Kidney (tissue), 14 donors: ENCODE measurements around the gene ADGRD1. TPM values are rescaled to one million over a fixed set of nuclear protein-coding genes. Genes with fewer than 3 reads are reported as not detected.
"Not testable (repeated sequence)": the region's sequence is repeated elsewhere in the genome, so short reads cannot be mapped to it uniquely, and the experiment has no call there.

Source experiments
- DNase-seq, 5 donors: peaks; one replicate each; pipeline ENCODE4 v3.0.0-alpha.2; 2013 to 2020
- FAIRE-seq: peaks from 2 replicates; lab custom pipeline; 2012; peaks lifted over from hg19 to GRCh38; lab: Jason Lieb, UNC
- H3K27ac ChIP-seq, 2 donors: one replicate each; pipeline ENCODE4 v1.7.0; 2013; ENCODE audit warnings: low read depth in 2 of 2, low read length in 2 of 2, inconsistent platforms in 1 of 2
- H3K27me3 ChIP-seq: one replicate; pipeline ENCODE4 v1.7.1; 2013; ENCODE audit warnings: low read length, inconsistent platforms; ENCODE audit not compliant: control insufficient read depth, insufficient read depth
- H3K36me3 ChIP-seq, 3 donors: one replicate each; pipeline versions ENCODE4 v1.7.0 to v1.7.1; 2013; ENCODE audit warnings: low read length in 3 of 3, control low read depth in 1 of 3, inconsistent platforms in 1 of 3; ENCODE audit not compliant: insufficient read depth in 3 of 3, control insufficient read depth in 2 of 3
- H3K4me1 ChIP-seq, 3 donors: one replicate each; pipeline versions ENCODE4 v1.7.0 to v1.7.1; 2013; ENCODE audit warnings: low read length in 3 of 3, inconsistent platforms in 1 of 3, low read depth in 1 of 3; ENCODE audit not compliant: control insufficient read depth in 2 of 3, insufficient read depth in 2 of 3
- H3K4me3 ChIP-seq, 3 donors: one replicate each; pipeline versions ENCODE4 v1.7.0 to v1.8.1; 2013; ENCODE audit warnings: low read length in 3 of 3, control low read depth in 1 of 3, inconsistent platforms in 1 of 3
- H3K9ac ChIP-seq, 3 donors: one replicate each; pipeline versions ENCODE4 v1.7.0 to v1.7.1; 2013; ENCODE audit warnings: low read length in 3 of 3, control low read depth in 1 of 3, inconsistent platforms in 1 of 3
- H3K9me3 ChIP-seq, 3 donors: one replicate each; pipeline versions ENCODE4 v1.7.0 to v1.7.1; 2013; ENCODE audit warnings: low read length in 3 of 3, control low read depth in 1 of 3, inconsistent platforms in 1 of 3; ENCODE audit not compliant: control insufficient read depth in 2 of 3, insufficient read depth in 1 of 3
- intact Hi-C: fragments of 100-400 bp; cut with DNase I; formaldehyde crosslinking; loops from one replicate; pipeline ENCODE4 v1.11.1; 2022
- polyA plus RNA-seq: library from polyadenylated mRNA; stranded (reverse); fragments of 350-450 nt; fragmentation: Illumina TruSeq; extraction: RNeasy Lipid Tissue Mini Kit (QIAGEN cat#74804); gene quantifications from one replicate; pipeline ENCODE4 v1.2.3, GENCODE V29; 2014; ENCODE audit warnings: low read depth, low replicate concordance; ENCODE audit not compliant: insufficient read depth
- total RNA-seq: library from RNA; stranded (reverse); fragmentation: NEBNext Ultra II Directional; extraction: Animal tissue kit (Norgen Biotek cat#: 25700); gene quantifications from one replicate; pipeline ENCODE4 v1.2.1, GENCODE V29; 2021
- TF ChIP-seq, protein P1 (sequence below): IDR thresholded peaks from 3 replicates; pipeline ENCODE4 v1.5.1; 2012; ENCODE audit warnings: mild to moderate bottlenecking, moderate library complexity, borderline replicate concordance; ENCODE audit not compliant: insufficient read depth; ENCODE audit errors: extremely low read depth
- donor health status: control.
- donor health status: control.
- donor health status: control.
- donor health status: control.
- donor health status: control.
- donor health status: DM: yes; HTN: yes; CAD: no.
- donor health status: Normal renal cell carcinoma (clear cell type).

The ADGRD1 gene
- total and polyA plus RNA-seq, 2 donors from 2014 or later, result 1.7 to 6.7 TPM

DNA sequence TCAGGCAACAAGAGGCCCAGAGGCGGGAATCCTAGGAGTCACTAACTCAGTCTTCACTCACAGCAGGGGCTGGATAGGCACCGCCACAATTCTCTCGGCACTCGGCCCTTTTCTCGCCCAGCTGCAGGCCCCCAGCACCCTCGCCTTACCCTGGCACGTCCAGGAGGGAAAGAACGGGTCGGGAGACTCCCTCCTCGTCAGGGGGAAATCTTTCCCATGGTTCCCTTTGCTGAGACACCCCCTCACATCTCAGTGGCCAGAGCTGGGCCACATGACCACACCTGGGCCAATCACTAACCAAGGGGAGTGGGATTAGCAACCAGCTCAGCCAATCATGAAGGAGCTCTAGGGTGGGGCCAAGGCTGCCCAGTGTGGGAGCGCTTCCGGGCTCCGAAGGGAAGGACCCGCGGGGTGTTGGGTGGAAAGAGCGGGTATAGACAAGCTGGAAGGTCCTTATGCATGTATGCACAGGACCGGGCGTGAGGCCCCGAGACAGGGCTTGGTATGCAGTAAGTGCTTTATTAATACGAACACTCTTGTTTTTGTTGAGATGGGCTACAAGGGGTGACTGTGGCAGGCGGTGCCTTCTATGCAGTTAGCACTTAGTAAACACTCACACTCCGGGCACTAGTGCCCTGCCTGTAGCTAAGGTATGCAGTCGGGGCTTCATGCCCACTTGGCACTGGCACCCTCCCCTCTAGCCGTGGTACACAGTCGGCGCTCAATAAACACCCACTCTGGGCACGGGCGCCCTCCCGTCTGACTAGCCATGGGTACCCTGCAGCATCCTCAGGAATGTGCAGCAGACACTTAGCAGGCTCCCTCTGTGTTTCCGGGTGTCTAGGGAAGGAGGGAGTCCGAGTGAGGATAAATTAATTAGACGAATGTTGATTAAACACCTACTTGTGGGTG, 40.3 kb downstream of the ADGRD1 start:
- intact Hi-C loops, result no loop called here
- no peak for FAIRE-seq
- H3K9ac ChIP-seq, result no peak overlapping the region
- H3K9me3 ChIP-seq, result no peaks in the 10 kb centered on the region
- H3K27me3 ChIP-seq, result no peaks in the 10 kb centered on the region
- H3K27ac ChIP-seq, result no peak overlapping the region
- TF ChIP-seq, protein P1, sequence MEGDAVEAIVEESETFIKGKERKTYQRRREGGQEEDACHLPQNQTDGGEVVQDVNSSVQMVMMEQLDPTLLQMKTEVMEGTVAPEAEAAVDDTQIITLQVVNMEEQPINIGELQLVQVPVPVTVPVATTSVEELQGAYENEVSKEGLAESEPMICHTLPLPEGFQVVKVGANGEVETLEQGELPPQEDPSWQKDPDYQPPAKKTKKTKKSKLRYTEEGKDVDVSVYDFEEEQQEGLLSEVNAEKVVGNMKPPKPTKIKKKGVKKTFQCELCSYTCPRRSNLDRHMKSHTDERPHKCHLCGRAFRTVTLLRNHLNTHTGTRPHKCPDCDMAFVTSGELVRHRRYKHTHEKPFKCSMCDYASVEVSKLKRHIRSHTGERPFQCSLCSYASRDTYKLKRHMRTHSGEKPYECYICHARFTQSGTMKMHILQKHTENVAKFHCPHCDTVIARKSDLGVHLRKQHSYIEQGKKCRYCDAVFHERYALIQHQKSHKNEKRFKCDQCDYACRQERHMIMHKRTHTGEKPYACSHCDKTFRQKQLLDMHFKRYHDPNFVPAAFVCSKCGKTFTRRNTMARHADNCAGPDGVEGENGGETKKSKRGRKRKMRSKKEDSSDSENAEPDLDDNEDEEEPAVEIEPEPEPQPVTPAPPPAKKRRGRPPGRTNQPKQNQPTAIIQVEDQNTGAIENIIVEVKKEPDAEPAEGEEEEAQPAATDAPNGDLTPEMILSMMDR, result no peak
- H3K4me1 ChIP-seq, result no peaks in the 10 kb centered on the region
- DNase-seq, result no peak
- H3K36me3 ChIP-seq, result no peaks in the 10 kb centered on the region
- no peak overlapping the region for H3K4me3 ChIP-seq

DNA sequence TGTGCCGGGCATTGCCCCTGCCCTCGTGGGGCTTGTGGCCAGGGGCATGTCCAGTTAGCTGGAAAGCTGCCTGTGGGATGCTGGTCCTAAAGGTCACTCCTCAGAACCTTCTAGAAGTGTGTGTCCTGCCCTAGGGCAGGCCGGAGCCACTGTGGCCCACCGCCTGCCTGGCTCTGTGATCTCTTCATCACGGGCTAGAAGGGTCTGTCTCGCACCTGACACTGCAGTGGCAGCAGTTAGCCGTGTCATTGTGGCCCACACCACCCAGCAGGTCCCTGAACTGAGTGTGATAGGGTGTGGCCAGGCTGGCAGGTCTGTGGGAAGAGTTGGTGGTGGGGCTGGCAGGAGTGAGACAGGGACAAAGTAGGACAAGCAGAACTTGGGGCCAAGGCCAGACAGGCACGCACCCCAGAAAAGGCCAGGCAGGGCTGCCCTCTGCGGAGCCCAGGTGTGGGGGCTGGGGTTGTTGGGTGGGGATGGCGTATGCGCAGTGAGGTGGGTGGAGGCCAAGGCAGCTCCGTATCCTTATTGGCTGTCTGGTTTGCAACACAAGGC, 41.2 kb downstream of the ADGRD1 start:
- Histone ChIP-seq H3K4me3 (no peak overlapping the region), H3K4me1 (no peaks in the 10 kb centered on the region), H3K27me3 (no peaks in the 10 kb centered on the region), H3K27ac (no peak overlapping the region), H3K9me3 (no peaks in the 10 kb centered on the region), H3K36me3 (no peaks in the 10 kb centered on the region), H3K9ac (no peak overlapping the region)
- FAIRE-seq, result no peak
- no peak for DNase-seq
- intact Hi-C loops, result no loop called here
- TF ChIP-seq, protein P1, result no peak

DNA sequence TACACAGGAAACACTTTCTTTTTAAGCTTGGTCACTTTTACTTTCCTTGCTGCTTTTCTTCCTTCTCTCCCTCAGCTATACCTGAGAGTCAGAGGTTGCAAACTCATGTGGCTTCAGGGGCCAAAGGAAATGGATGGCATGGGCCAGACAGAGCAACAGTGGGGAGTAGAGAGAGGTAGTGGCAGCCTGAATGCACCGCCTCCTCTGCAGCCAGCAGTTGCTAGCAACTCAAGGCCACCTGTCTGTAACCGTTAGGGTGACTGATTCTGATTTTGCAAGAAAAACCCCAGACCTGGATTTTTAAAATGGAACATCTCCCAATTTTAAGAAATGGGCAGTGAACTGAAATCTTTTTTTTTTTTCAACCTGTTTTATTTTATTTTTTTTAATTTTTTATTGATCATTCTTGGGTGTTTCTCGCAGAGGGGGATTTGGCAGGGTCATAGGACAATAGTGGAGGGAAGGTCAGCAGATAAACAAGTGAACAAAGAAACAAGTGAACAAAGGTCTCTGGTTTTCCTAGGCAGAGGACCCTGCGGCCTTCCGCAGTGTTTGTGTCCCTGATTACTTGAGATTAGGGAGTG, 41.8 kb downstream of the ADGRD1 start:
- H3K4me3 ChIP-seq, DNase-seq, H3K9ac ChIP-seq, H3K36me3 ChIP-seq, intact Hi-C loops, H3K27me3 ChIP-seq, H3K9me3 ChIP-seq, FAIRE-seq, H3K4me1 ChIP-seq, H3K27ac ChIP-seq: not testable (repeated sequence)

DNA sequence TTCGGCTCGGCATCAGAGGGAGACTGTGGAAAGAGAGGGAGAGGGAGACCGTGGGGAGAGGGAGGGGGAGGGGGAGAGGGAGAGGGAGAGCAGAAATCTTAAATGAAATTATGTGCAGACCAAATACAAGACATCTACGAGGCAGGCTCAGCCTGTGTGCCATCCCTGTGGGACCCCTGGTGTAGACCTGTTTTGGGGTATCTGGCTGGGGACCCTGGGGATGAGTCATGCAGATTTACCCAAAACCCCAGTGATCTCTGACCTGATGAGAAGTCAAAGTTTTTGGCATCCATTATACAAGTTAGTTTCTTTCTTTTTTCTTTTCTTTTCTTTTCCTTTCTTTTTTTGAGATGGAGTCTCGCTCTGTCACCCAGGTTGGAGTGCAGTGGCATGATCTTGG, 44.4 kb downstream of the ADGRD1 start:
- Histone ChIP-seq H3K36me3 (no peaks in the 10 kb centered on the region), H3K4me1 (no peaks in the 10 kb centered on the region), H3K9me3 (no peaks in the 10 kb centered on the region), H3K4me3 (no peak overlapping the region), H3K27me3 (no peaks in the 10 kb centered on the region), H3K9ac (no peak overlapping the region), H3K27ac (no peak overlapping the region)
- TF ChIP-seq, protein P1, result no peak
- no peak for FAIRE-seq
- DNase-seq, result no peak
- intact Hi-C loops, result no loop called here
